Measurements from ENCODE around the gene UTP4.

DNA sequence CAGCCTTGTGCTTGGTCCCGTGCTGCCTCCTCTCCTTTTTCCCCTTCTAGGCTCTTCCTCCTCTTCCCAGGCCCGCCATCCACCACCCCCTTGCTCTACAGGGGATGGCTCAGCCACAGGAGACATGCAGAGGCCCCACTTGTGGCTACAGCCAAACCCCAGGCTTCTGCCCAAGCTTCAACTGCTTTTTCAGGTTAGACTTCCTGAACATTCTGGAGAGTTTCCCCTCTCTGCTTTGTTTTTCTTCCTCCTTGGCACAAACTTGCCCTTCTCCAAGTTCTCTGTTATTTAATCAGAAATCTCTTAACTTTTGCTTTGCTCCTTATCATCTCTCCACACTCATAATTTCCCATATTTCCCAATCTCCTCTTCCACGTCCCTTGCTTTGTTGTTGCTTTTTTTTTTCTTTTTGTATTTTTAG, 45.3 kb upstream of the UTP4 start:
- no peak for TF ChIP-seq POLR2A (IDR thresholded peaks at IDR 0.05; ENCODE audit: low read depth, low read length)
- TF ChIP-seq POLR2AphosphoS5 (IDR thresholded peaks at IDR 0.05; ENCODE audit: low read depth, low read length): no peak
- no peak for TF ChIP-seq TAF1 (IDR thresholded peaks at IDR 0.05; ENCODE audit: borderline replicate concordance, low read depth, low read length)
